Measurements from ENCODE around the gene S100A7.

DNA sequence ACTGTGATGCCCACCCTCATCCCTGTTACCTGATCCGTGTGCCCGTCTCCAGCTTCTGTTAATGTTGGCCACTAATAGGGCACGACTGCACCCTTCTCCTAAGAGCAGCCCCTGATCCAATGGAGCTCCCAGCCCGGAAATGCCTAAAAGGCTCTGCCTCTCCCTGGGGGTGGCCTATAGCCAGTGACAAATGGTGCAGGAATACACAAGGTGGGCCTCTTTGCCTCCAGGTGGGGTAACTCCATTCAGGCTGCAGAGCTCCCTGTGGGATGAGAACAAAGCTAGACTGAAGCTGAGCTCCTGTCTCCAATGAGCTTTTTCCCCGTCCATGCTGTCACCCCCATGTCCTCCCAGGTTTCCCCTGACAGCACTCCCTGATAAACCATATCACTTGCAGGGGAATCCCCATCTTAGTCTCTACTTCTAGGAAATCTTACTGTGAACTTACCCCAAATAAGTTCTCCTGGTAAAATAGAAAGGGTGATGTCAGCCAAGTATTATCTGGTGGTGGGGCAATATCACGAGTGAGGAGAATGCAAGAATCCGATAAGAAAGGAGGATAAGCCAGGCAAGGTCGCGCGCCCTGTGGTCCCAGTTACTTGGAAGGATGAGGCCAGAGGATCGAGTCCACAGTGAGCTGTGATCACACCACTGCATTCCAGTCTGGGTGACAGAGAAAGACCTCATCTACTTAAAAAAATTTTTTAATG, 25.6 kb downstream of the S100A7 start:
- TF ChIP-seq POLR2A (IDR thresholded peaks at IDR 0.05) (no peak), CTCF (IDR thresholded peaks at IDR 0.05) (no peak), POLR2AphosphoS5 (IDR thresholded peaks at IDR 0.05) (no peak), EP300 (IDR thresholded peaks at IDR 0.05) (no peak)

Measured in suprapubic skin (tissue), 4 donors.